Limb (tissue), 2 donors: ENCODE measurements around the gene GPR183.
"Not testable (repeated sequence)": the region's sequence is repeated elsewhere in the genome, so short reads cannot be mapped to it uniquely, and the experiment has no call there.

Experiments used
- DNase-seq, 2 donors: peaks; one replicate each; pipeline ENCODE4 v3.0.0-alpha.2; 2016; ENCODE audit errors: extremely low spot score in 2 of 2

GPR183 gene

GRCh38 chr13:99249606-99250005, 57.6 kb downstream of the GPR183 start:
- not testable (repeated sequence) for DNase-seq

GRCh38 chr13:99249178-99249577, 58.0 kb downstream of the GPR183 start:
- DNase-seq = not testable (repeated sequence)

GRCh38 chr13:99246100-99246499, 61.1 kb downstream of the GPR183 start:
- DNase-seq = no peak
